WTC11 (cell line): ENCODE results near the gene CLP1.
"Not testable (repeated sequence)": the region's sequence is repeated elsewhere in the genome, so short reads cannot be mapped to it uniquely, and the experiment has no call there.

Source experiments
- ATF1 ChIP-seq: sonication (generic); formaldehyde crosslinking; IDR thresholded peaks from 2 replicates; pipeline ENCODE4 v1.8.1; 2023; ENCODE audit warnings: mild to moderate bottlenecking, moderate library complexity, missing genetic modification reagents
- CBFB ChIP-seq: sonication (generic); formaldehyde crosslinking; IDR thresholded peaks from 2 replicates; pipeline ENCODE4 v1.8.1; 2022; ENCODE audit warnings: mild to moderate bottlenecking, low read depth, missing genetic modification reagents
- CDX4 ChIP-seq: fragments of 250-450 bp; sonication (Bioruptor Pico); IDR thresholded peaks from 2 replicates; pipeline ENCODE4 v1.9.0; 2021; ENCODE audit warnings: moderate library complexity, mild to moderate bottlenecking, inconsistent platforms, borderline replicate concordance
- CTCF ChIP-seq: fragments of 200-600 bp; IDR thresholded peaks from 2 replicates; pipeline ENCODE4 v1.8.0; 2022; ENCODE audit warnings: antibody characterized with exemption
- FOXP4 ChIP-seq: sonication (generic); formaldehyde crosslinking; IDR thresholded peaks from 2 replicates; pipeline ENCODE4 v1.8.0; 2022; ENCODE audit warnings: mild to moderate bottlenecking, missing genetic modification reagents
- KAT7 ChIP-seq: sonication (generic); formaldehyde crosslinking; IDR thresholded peaks from 2 replicates; pipeline ENCODE4 v1.8.1; 2023; ENCODE audit warnings: missing genetic modification reagents, mild to moderate bottlenecking, borderline replicate concordance
- MAX ChIP-seq: sonication (generic); formaldehyde crosslinking; IDR thresholded peaks from 2 replicates; pipeline ENCODE4 v1.8.0; 2022; ENCODE audit warnings: mild to moderate bottlenecking, missing genetic modification reagents
- SP1 ChIP-seq: sonication (generic); formaldehyde crosslinking; conservative IDR thresholded peaks from 2 replicates; pipeline ENCODE4 v1.8.1; 2022; ENCODE audit warnings: missing genetic modification reagents
- ZBTB43 ChIP-seq: sonication (generic); formaldehyde crosslinking; IDR thresholded peaks from 2 replicates; pipeline ENCODE4 v1.8.1; 2023; ENCODE audit warnings: mild to moderate bottlenecking, missing genetic modification reagents
- ZNF281 ChIP-seq: sonication (generic); formaldehyde crosslinking; IDR thresholded peaks from 2 replicates; pipeline ENCODE4 v1.8.0; 2023; ENCODE audit warnings: mild to moderate bottlenecking, missing genetic modification reagents

GRCh38 chr11:57652230-57652629 lies 5.3 kb upstream of the CLP1 start:
- TF ChIP-seq SP1 (CRISPR knock-in tag); ATF1 (CRISPR knock-in tag); ZBTB43 (CRISPR knock-in tag); CDX4 (CRISPR knock-in tag); MAX (CRISPR knock-in tag); CTCF; ZNF281 (CRISPR knock-in tag); KAT7 (CRISPR knock-in tag); FOXP4 (CRISPR knock-in tag); CBFB (CRISPR knock-in tag): not testable (repeated sequence)
